Neutrophil (primary cell): ENCODE measurements around the gene BLNK.

Experiments
- H3K27ac ChIP-seq: fragments of 200-600 bp; sonication (generic); 2 replicates; pipeline ENCODE4 v1.5.1; 2016; ENCODE audit warnings: mild to moderate bottlenecking, moderate library complexity
- H3K27me3 ChIP-seq: fragments of 200-600 bp; sonication (generic); 2 replicates; pipeline ENCODE4 v1.6.0; 2016; ENCODE audit warnings: mild to moderate bottlenecking
- H3K36me3 ChIP-seq: fragments of 200-600 bp; sonication (generic); 2 replicates; pipeline ENCODE4 v1.5.1; 2017
- H3K4me1 ChIP-seq, 2 experiments: fragments of 200-600 bp in 1 of 2; sonication (generic) in 1 of 2; 1 replicate in 1 of 2; 2 replicates in 1 of 2; pipeline versions ENCODE4 v1.5.1 to v1.6.1; 2013 to 2016; ENCODE audit warnings: low read depth in 1 of 2, low read length in 1 of 2, mild to moderate bottlenecking in 1 of 2, moderate library complexity in 1 of 2; ENCODE audit not compliant: control insufficient read depth in 1 of 2, insufficient read depth in 1 of 2
- H3K4me3 ChIP-seq, 2 experiments: fragments of 200-600 bp in 1 of 2; sonication (generic) in 1 of 2; 1 replicate in 1 of 2; 2 replicates in 1 of 2; pipeline ENCODE4 v1.5.1; 2013 to 2016; ENCODE audit warnings: low read depth in 1 of 2, low read length in 1 of 2, mild to moderate bottlenecking in 1 of 2, moderate library complexity in 1 of 2
- H3K9me3 ChIP-seq: fragments of 200-600 bp; sonication (generic); 2 replicates; pipeline ENCODE4 v1.5.1; 2016
- CTCF ChIP-seq: fragments of 200-600 bp; sonication (generic); IDR thresholded peaks from 2 replicates; pipeline ENCODE4 v1.5.1; 2016; ENCODE audit warnings: antibody characterized with exemption

The BLNK gene

GRCh38 chr10:96292971-96293920 lies 21.9 kb upstream of the BLNK start:
- TF ChIP-seq CTCF, result no peak
- Histone ChIP-seq H3K9me3 (no peaks in the 10 kb centered on the region), H3K36me3 (no peaks in the 10 kb centered on the region), H3K4me3 (no peak overlapping the region), H3K27ac (no peak overlapping the region), H3K4me1 (no peaks in the 10 kb centered on the region), H3K27me3 (no peaks in the 10 kb centered on the region)

GRCh38 chr10:96290368-96291133 lies 19.2 kb upstream of the BLNK start:
- Histone ChIP-seq H3K27me3 (no peaks in the 10 kb centered on the region), H3K9me3 (no peaks in the 10 kb centered on the region), H3K4me3 (no peak overlapping the region), H3K36me3 (no peaks in the 10 kb centered on the region), H3K4me1 (no peaks in the 10 kb centered on the region), H3K27ac (no peak overlapping the region)
- TF ChIP-seq CTCF, result no peak

GRCh38 chr10:96289218-96289910 lies 18.0 kb upstream of the BLNK start:
- Histone ChIP-seq H3K9me3 (no peaks in the 10 kb centered on the region), H3K27me3 (no peaks in the 10 kb centered on the region), H3K4me1 (no peaks in the 10 kb centered on the region), H3K4me3 (no peak overlapping the region), H3K36me3 (no peaks in the 10 kb centered on the region), H3K27ac (no peak overlapping the region)
- no peak for TF ChIP-seq CTCF

DNA sequence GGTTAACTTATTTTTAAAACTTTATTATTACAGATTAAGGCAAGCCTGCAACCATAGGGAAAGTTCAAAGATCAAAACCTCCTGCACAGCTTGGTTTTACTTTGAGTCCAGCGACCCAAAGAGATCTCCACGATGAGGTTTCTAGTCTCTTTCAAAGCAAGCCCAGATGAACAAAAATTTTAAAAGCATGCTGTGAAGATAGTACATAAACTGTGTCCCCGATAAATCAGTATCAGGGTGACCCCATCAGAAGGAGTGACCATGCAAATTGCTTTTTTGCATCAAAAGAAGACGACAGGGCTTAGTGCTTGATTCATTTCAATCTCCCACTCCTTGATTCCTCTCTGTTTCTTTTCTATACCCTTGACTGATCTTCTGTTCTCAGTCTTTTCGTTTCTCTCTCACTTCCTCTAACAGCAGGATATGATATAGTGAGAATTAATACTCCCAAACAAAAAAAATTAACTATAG lies 16.8 kb upstream of the BLNK start:
- Histone ChIP-seq H3K9me3 (no peaks in the 10 kb centered on the region), H3K4me1 (no peaks in the 10 kb centered on the region), H3K27me3 (no peaks in the 10 kb centered on the region), H3K27ac (no peak overlapping the region), H3K4me3 (no peak overlapping the region), H3K36me3 (no peaks in the 10 kb centered on the region)
- no peak for TF ChIP-seq CTCF

DNA sequence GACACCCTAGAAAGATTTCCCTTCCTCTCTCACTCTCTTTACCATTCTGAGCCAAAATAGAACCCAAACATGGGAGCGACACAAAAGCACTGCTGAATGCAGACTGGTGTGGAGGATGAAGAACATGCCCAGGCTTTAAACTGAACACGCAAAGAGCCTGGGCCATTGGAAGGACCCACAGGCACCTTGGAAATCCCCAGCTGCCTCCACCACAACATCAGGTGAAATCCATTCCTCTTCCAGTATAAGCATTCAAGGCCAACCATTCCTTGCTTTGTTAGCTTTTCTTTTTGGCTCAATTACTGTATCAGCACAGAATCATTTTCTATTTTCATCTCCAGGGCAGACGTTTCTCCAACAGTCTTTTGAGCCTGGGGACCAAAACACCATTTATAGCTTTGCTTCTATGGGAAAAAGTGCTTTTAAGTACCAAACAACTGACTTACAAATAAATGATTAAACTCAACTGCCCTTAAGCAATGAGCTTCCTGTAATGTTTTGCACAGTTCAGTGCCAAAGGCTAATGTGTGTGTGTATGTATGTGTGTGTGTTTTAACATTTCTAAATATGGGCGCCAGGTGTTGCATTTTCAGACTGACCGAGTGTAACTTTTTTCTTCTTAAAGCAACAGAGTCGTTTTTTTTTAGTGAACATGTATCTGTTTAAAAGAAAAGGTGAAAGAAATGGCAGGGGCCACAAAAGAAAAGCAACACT lies 16.2 kb upstream of the BLNK start:
- Histone ChIP-seq H3K27me3 (no peaks in the 10 kb centered on the region), H3K4me3 (no peak overlapping the region), H3K9me3 (no peaks in the 10 kb centered on the region), H3K36me3 (no peaks in the 10 kb centered on the region), H3K4me1 (no peaks in the 10 kb centered on the region), H3K27ac (no peak overlapping the region)
- no peak for TF ChIP-seq CTCF
